Cardiac septum (tissue), 1 donor: ENCODE results near the gene ZNF627. TPM values are rescaled to one million over a fixed set of nuclear protein-coding genes. Genes with fewer than 3 reads are reported as not detected.

Experiments used
- DNase-seq: peaks from one replicate; pipeline ENCODE4 v3.0.0-alpha.2; 2020; ENCODE audit warnings: low spot score
- intact Hi-C: fragments of 100-400 bp; cut with DNase I; formaldehyde crosslinking; loops from one replicate; pipeline ENCODE4 v1.14.0; 2022
- total RNA-seq: library from RNA; stranded (reverse); fragmentation: NEBNext Ultra II Directional; extraction: Animal tissue kit (Norgen Biotek cat#: 25700); gene quantifications from one replicate; pipeline ENCODE4 v1.2.1, GENCODE V29; 2021
- donor health status: DM: no; HTN: no; CAD: no.

ZNF627 gene
- total RNA-seq, 1 donor from 2014 or later, result 6.4 TPM

DNA sequence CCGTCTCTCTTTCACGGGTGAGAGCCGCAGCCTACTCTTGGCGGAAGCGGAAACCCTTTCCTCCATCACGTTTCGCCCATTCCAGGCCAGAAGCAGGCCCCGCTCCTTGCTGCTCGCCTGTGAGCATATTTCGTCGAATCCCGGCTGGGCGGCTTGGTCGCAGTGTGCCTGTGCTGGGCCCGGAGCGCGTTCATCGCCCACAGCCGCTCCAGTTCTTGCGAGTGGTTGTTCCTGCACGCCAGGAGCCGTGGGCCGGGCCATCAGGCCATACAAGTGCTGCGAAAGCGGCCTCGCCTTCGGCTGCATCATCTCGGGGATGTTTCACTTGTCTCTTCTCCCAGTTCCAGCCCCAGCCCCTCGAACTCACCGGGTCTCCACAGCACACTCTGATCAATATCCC lies 65.0 kb downstream of the ZNF627 start:
- intact Hi-C loops, result no loop called here
- DNase-seq, result no peak

- DNase-seq, result no peak
Observed at GRCh38 chr19:11663181-11663591, 65.9 kb downstream of the ZNF627 start.

More at GRCh38 chr19:11663181-11663591, 65.9 kb downstream of the ZNF627 start:
- intact Hi-C loops, result no loop called here

Other genes starting within 250 kb of the ZNF627 start
- 19.3 TPM for gene PLPPR2, start 242.1 kb upstream of the ZNF627 start, total RNA-seq
- gene SWSAP1, start 222.8 kb upstream of the ZNF627 start, total RNA-seq, result 1.3 TPM
- gene EPOR, start 213.2 kb upstream of the ZNF627 start, total RNA-seq, result 5.6 TPM
- 5.8 TPM for gene RGL3, start 178.2 kb upstream of the ZNF627 start, total RNA-seq
- gene ODAD3, start 162.4 kb upstream of the ZNF627 start, total RNA-seq, result 0.43 TPM
- 100 TPM for gene PRKCSH, start 161.8 kb upstream of the ZNF627 start, total RNA-seq
- 0.89 TPM for gene ELAVL3, start 116.4 kb upstream of the ZNF627 start, total RNA-seq
- gene ZNF653, start 91.6 kb upstream of the ZNF627 start, total RNA-seq, result 5.3 TPM
- 92.9 TPM for gene ECSIT, start 68.3 kb upstream of the ZNF627 start, total RNA-seq
- 236 TPM for gene CNN1, start 58.6 kb upstream of the ZNF627 start, total RNA-seq
- gene ELOF1, start 38.3 kb upstream of the ZNF627 start, total RNA-seq, result 32.1 TPM
- gene ACP5, start 19.8 kb upstream of the ZNF627 start, total RNA-seq, result 1.5 TPM
- 2.3 TPM for gene ZNF823, start 141.5 kb downstream of the ZNF627 start, total RNA-seq
- gene ZNF441, start 169.5 kb downstream of the ZNF627 start, total RNA-seq, result 5.8 TPM
- 1.8 TPM for gene ZNF491, start 201.0 kb downstream of the ZNF627 start, total RNA-seq
- 5.4 TPM for gene ZNF440, start 216.8 kb downstream of the ZNF627 start, total RNA-seq